ENCODE measurements around the gene PRKRA.
A peak's percentile ranks its signal among the peaks of the same experiment; 100 is the strongest.
"Not testable (repeated sequence)": the region's sequence is repeated elsewhere in the genome, so short reads cannot be mapped to it uniquely, and the experiment has no call there.

Gene PRKRA

GRCh38 chr2:178477443-178478129, 26.6 kb upstream of the PRKRA start:
- peak overlapping the region; percentile 72 for H3K27ac ChIP-seq
- no peak for TF ChIP-seq ZFX (IDR thresholded peaks at IDR 0.05)
- no peak for TF ChIP-seq CTCF (conservative IDR thresholded peaks at IDR 0.05)

- TF ChIP-seq CTCF (conservative IDR thresholded peaks at IDR 0.05) (no peak), ZFX (IDR thresholded peaks at IDR 0.05) (no peak)
- no peak overlapping the region for H3K27ac ChIP-seq
Measured at GRCh38 chr2:178476477-178476876, 25.5 kb upstream of the PRKRA start.

GRCh38 chr2:178474560-178474959, 23.6 kb upstream of the PRKRA start:
- H3K27ac ChIP-seq = no peak overlapping the region
- TF ChIP-seq ZFX (IDR thresholded peaks at IDR 0.05) (no peak), CTCF (conservative IDR thresholded peaks at IDR 0.05) (no peak)

GRCh38 chr2:178473931-178474330, 23.0 kb upstream of the PRKRA start:
- H3K27ac ChIP-seq = no peak overlapping the region
- no peak for TF ChIP-seq ZFX (IDR thresholded peaks at IDR 0.05)
- TF ChIP-seq CTCF (conservative IDR thresholded peaks at IDR 0.05) = no peak

- H3K27ac ChIP-seq = no peak overlapping the region
- TF ChIP-seq ZFX (IDR thresholded peaks at IDR 0.05) (no peak), CTCF (conservative IDR thresholded peaks at IDR 0.05) (no peak)
Measured at GRCh38 chr2:178473373-178473772, 22.4 kb upstream of the PRKRA start.

GRCh38 chr2:178471313-178471712, 20.3 kb upstream of the PRKRA start:
- H3K27ac ChIP-seq = not testable (repeated sequence)

GRCh38 chr2:178469219-178469849, 18.4 kb upstream of the PRKRA start:
- H3K27ac ChIP-seq = no peak overlapping the region
- no peak for TF ChIP-seq CTCF (conservative IDR thresholded peaks at IDR 0.05)
- no peak for TF ChIP-seq ZFX (IDR thresholded peaks at IDR 0.05)
